NCI-H1092 (cell line): ENCODE measurements around the gene GUCY2D.
"Not testable (repeated sequence)": the region's sequence is repeated elsewhere in the genome, so short reads cannot be mapped to it uniquely, and the experiment has no call there.

Experiments
- DNase-seq: peaks from one replicate; lab custom pipeline; 2025; lab: John Stamatoyannopoulos, UW

Gene GUCY2D

DNA sequence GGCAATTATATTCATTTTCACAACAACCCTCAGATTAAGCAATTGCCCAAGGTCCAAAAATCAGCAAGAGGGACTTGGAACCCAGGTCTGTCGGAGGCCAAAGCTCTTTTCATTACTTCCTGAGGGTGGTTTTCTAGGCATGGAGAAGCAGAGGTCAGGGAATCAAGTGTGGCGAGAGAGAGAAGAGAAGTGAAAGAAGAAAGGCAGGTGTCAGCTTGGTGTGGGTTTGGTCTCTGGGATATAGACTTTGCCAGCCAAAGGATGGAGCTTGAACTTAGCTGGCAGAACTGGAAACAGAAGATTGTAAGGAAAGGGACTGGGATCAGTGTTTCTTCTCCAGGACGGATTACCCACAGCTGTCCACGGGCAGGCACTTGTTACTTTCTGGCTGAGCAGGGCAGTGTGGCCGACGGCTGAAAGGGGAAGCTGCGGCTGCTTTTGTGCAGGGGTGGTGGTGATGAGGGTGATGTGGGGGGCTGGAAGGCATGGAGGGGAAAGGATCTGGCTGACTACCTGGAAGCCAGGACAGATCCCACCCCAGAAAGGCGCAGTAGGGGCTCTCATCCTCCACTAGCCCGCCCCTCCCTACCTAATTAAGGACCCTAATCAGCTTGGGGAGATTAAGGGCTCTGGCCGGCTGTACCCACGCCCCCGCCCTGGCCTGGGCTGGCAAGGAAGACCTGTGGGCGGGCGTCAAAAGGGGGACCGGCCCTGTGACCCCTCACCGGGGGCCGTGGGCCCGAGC is at the start of gene GUCY2D:
TSS of gene GUCY2D (plus strand) at position 640 of the 745 bp plus-strand sequence. CDS start 433 bp downstream, outside the sequence.
- no peak for DNase-seq

GRCh38 chr17:7953266-7953665 is 49.1 kb upstream of the GUCY2D start:
- DNase-seq: not testable (repeated sequence)

DNA sequence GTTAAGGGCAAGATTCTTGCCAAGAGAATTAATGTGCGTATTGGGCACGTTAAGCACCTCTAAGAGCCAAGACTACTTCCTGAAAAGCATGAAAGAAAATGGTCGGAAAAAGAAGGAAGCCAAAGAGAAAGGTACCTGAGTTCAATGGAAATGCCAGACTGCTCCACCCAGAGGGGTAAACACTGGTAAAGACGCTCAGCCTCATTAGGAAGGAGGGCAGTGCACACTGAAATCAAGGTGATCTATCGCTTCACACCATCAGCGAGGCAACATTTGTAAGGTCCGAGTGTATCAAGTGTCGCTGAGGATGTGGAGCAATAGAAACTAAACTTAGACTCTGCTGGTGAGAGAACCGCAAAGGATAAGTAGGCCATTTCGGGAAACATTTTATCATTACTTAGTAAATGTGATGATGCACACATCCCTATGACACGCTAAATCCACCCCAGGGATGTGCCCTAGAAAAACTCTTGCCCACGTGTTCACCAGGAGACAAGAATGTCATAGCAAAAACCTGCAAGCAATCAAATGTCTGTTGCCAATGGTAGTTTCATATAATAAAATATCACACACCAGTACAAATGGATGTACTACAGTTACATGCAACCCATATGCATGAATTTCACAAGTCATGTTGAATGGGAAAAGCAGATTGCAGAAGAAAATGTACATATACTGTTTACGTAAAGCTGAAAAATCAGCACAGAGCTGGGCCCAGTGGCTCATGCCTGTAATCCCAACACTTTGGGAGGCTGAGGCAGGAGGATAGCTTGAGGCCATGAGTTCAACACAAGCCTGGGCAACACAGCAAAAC is 46.8 kb upstream of the GUCY2D start:
- no peak for DNase-seq

- DNase-seq: no peak
These were observed 46.0 kb upstream of the GUCY2D start for GRCh38 chr17:7956228-7956965.

- DNase-seq: no peak
These were observed 42.7 kb upstream of the GUCY2D start for GRCh38 chr17:7959503-7960253.

GRCh38 chr17:7961421-7961820 is 41.0 kb upstream of the GUCY2D start:
- DNase-seq: no peak

- DNase-seq: no peak
These were observed 34.7 kb upstream of the GUCY2D start for GRCh38 chr17:7967751-7968150.

- no peak for DNase-seq
These were observed 33.0 kb upstream of the GUCY2D start for GRCh38 chr17:7969433-7969832.

DNA sequence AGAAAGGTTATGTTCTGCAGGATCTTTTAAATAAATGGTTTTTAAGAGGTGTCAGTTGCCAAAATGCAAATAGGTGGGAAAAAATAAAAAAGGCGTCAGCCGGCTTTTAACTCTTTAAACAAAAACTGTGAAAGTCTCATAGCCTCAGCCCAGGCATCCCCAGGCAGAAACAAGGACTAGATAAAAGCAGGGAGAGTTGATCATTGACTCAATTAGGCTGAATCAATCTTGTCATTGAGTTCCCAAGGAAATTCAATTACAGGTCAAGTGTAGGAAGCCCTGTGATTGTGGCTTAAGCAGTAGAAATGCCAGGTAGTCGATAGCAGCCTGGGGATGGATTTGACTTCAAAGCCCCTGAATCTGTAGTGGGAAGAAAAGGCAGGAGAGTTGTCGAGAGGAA is 30.8 kb upstream of the GUCY2D start:
- DNase-seq: no peak

DNA sequence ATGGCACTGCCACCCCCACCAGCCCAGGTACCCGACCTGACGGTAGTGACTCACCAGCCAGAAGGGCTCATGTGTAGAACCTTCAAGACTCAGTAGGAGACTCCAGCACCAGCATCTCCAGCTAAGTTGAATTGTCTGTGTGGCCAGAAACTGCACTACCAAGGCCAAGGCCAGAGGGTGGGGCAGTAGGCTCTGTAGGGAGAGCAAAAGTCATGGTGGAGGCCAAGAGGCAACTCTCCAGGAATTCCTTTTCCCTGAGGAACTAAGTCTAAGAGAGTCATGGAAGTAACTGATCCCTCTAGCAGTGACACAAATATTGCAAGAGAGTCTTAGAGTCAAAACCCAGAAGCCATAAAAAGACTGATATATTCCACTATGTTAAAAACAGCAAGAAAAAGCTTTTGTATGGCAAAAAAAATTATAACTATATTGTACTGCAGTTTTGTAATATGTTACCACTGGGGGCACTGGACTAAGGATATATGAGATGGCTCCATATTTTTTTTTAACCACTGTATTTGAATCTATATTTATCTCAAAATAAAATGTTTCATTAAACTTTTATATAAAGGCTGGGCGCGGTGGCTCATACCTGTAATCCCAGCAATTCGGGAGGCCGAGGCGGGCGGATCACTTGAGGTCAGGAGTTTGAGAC is 30.2 kb upstream of the GUCY2D start:
- DNase-seq: no peak

- DNase-seq: no peak
These were observed 27.7 kb upstream of the GUCY2D start for GRCh38 chr17:7974638-7975131.

- DNase-seq: no peak
These were observed 25.4 kb upstream of the GUCY2D start for GRCh38 chr17:7977039-7977438.

- no peak for DNase-seq
These were observed 24.6 kb upstream of the GUCY2D start for GRCh38 chr17:7977805-7978204.

- no peak for DNase-seq
These were observed 20.2 kb upstream of the GUCY2D start for GRCh38 chr17:7982173-7982572.

DNA sequence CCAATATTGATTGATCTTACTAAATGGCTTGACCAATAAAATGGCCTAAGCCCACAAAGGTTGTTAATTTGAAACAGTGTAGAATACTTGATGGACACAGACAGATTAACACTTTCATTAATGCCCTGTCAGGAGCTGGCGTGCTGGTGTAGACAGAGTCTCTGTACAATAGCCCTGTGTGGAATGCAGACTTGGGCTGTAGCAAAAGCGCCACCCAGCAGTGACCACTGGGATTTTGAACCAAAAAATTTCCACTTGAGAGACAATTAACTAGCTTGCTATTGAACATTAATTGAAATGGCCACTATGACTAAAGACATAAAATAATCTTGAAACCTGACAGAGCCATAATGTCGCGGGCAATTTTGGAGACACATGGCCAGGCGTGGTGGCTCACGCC is 19.7 kb upstream of the GUCY2D start:
- no peak for DNase-seq

GRCh38 chr17:7984904-7985303 is 17.5 kb upstream of the GUCY2D start:
- DNase-seq: no peak

GRCh38 chr17:7987112-7987893 is 15.1 kb upstream of the GUCY2D start:
- DNase-seq: no peak

DNA sequence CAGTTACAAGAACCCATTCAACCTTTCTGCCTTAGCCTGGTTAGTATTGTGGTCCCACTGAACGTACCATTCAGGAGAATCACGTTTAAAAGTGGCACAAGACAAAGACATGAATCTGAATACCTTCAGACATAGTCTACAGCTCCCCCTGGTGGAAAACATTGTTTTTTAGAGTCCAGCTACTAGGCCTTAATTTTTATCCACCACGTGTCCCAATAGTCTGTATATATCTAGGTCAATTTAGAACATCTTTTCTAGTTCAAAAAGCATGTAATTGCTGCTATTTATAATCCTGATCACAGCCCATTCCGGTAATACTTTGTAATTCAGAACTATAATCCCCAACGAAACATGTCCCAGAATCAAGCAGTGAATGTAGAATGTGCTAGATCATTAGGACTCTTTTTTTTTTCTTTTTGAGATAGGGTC is 13.7 kb upstream of the GUCY2D start:
- DNase-seq: peak; percentile 30

GRCh38 chr17:7989781-7990655 is 12.4 kb upstream of the GUCY2D start:
- DNase-seq: peak; percentile 39
